Heart left ventricle (tissue), 16 donors: ENCODE results near the gene NRN1L. TPM values are rescaled to one million over a fixed set of nuclear protein-coding genes. Genes with fewer than 3 reads are reported as not detected.

Experiments
- ATAC-seq, 4 donors: fragments of 200-7000 bp; cut with Tn5 transposase; one replicate each; pipeline ENCODE4 v1.9.1; 2020 to 2022; ENCODE audit warnings: moderate library complexity in 4 of 4, mild to moderate bottlenecking in 3 of 4, moderate number of reproducible peaks in 1 of 4
- DNase-seq, 5 donors: peaks; one replicate each; pipeline ENCODE4 v3.0.0-alpha.2; 2020
- H3K27ac ChIP-seq, 12 donors: fragments of 200-600 bp; sonication (generic) in 4 of 12; one replicate each; pipeline versions ENCODE4 v1.5.0 to v1.8.0; 2016 to 2022; ENCODE audit warnings: mild to moderate bottlenecking in 2 of 12
- H3K27me3 ChIP-seq, 9 donors: fragments of 200-600 bp; sonication (generic) in 2 of 9; one replicate each; pipeline versions ENCODE4 v1.5.1 to v1.8.0; 2016 to 2022; ENCODE audit warnings: mild to moderate bottlenecking in 3 of 9
- H3K36me3 ChIP-seq, 9 donors: fragments of 200-600 bp; sonication (generic) in 2 of 9; one replicate each; pipeline versions ENCODE4 v1.5.0 to v1.8.0; 2018 to 2022; ENCODE audit warnings: mild to moderate bottlenecking in 2 of 9
- H3K4me1 ChIP-seq, 12 donors: fragments of 200-600 bp; sonication (generic) in 4 of 12; one replicate each; pipeline versions ENCODE4 v1.5.0 to v1.8.0; 2016 to 2022; ENCODE audit warnings: mild to moderate bottlenecking in 3 of 12
- H3K4me3 ChIP-seq, 12 donors: fragments of 200-600 bp; sonication (generic) in 4 of 12; one replicate each; pipeline versions ENCODE4 v1.5.0 to v1.8.0; 2017 to 2022; ENCODE audit warnings: mild to moderate bottlenecking in 9 of 12, moderate library complexity in 4 of 12
- H3K9me3 ChIP-seq, 12 donors: fragments of 200-600 bp; sonication (generic) in 4 of 12; one replicate each; pipeline versions ENCODE4 v1.5.0 to v1.8.0; 2016 to 2022; ENCODE audit warnings: mild to moderate bottlenecking in 1 of 12
- CTCF ChIP-seq, 12 donors: fragments of 200-600 bp; sonication (generic) in 4 of 12; IDR thresholded peaks; one replicate each; pipeline versions ENCODE4 v1.5.0 to v1.8.0; 2018 to 2022; ENCODE audit warnings: antibody characterized with exemption in 12 of 12, mild to moderate bottlenecking in 5 of 12
- POLR2A ChIP-seq, 2 donors: fragments of 450-650 bp; IDR thresholded peaks; one replicate each; pipeline ENCODE4 v1.6.1; 2017; ENCODE audit warnings: antibody characterized with exemption in 2 of 2, mild to moderate bottlenecking in 2 of 2, moderate library complexity in 2 of 2
- WGBS, 4 donors: extraction: QIAGEN DNeasy Blood & Tissue Kit in 2 of 4; methylation state at CpG; one replicate each; pipeline versions ENCODE4 v1.1.5 to v1.1.7; 2013 to 2018; 5-methylcytosine and 5-hydroxymethylcytosine counted together
- intact Hi-C, 10 donors: fragments of 100-400 bp; cut with DNase I; formaldehyde crosslinking; loops; one replicate each; pipeline versions ENCODE4 v1.11.1 to v1.14.2; 2022
- polyA plus RNA-seq, 2 donors: library from polyadenylated mRNA; stranded (reverse); fragments of 200-250 nt; gene quantifications; one replicate each; pipeline ENCODE4 v1.2.3, GENCODE V29; 2013
- total RNA-seq, 9 donors: library from RNA; depleted of rRNA in 2 of 9; stranded (reverse); fragments of >200 nt in 2 of 9; fragmentation: NEBNext Ultra II Directional in 3 of 9; extraction: Animal tissue kit (Norgen Biotek cat#: 25700) in 3 of 9; gene quantifications; one replicate each; pipeline versions ENCODE4 v1.1.0 to v1.2.4, GENCODE V29; 2016 to 2023
- donor health status: ischemic (EF 13 %, LVEDD 7.1; RV severe dilation, severe dysfunction).
- donor health status: healthy with polysubstance abuse.
- donor health status: DM: no; HTN: yes; CAD: no.
- donor health status: DM: no; HTN: no; CAD: no.
- donor health status: ischemic (EF 25% LVEDD 6.9; RV normal size, moderate dysfunction).
- donor health status: ischemic (EF 25% LVEDD 5.7; RV mildly dilated, moderate dysfunction).
- donor health status: healthy.
- donor health status: DM: yes; HTN: yes; CAD: no.
- donor health status: ischemic (EF 35%, LVEDD 5.7; RV mildly dilated, moderate dysfunction).
- donor health status: nonischemic (EF 11% LVEDD 7.7; RV severe dilation, severe dysfunction).
- donor health status: DM: yes; HTN: yes; CAD: no.
- donor health status: PGD.
- donor health status: ischemic (EF 29% LVEDD 5.4; RV normal size, mild dysfunction).
- donor health status: nonischemic (EF 23%, LVEDD 6.1; RV moderate dilation, normal function).

Gene NRN1L
- total and polyA plus RNA-seq, 11 donors = 0.78 to 5.8 (median 1.7) TPM; not detected in 3

- H3K4me3 ChIP-seq = no peak overlapping the region
- no peaks in the 10 kb centered on the region for H3K9me3 ChIP-seq
- ATAC-seq = no peak
- no peaks in the 10 kb centered on the region for H3K27me3 ChIP-seq
- H3K36me3 ChIP-seq = peaks cover 0 to 31% (median 17%) of the 10 kb centered on the region in 9 donors
- no peak for TF ChIP-seq POLR2A (IDR thresholded peaks at IDR 0.05)
- TF ChIP-seq CTCF (IDR thresholded peaks at IDR 0.05) = no peak
- no peak for DNase-seq
- intact Hi-C loops = loop anchor here in 2 of 10 donors (10.0 kb wide), 2 partner anchors 146 to 156 kb away; no protein-coding TSS in a partner anchor
- H3K4me1 ChIP-seq = peaks cover 5 to 29% (median 17%) of the 10 kb centered on the region in 12 donors
- H3K27ac ChIP-seq = no peak overlapping the region
- WGBS, 4 donors = 82 to 100% (median 89%) methylated on average over 3 of the region's 3 CpGs
These were observed 3.6 kb downstream of the NRN1L start for GRCh38 chr16:67888331-67888730.

DNA sequence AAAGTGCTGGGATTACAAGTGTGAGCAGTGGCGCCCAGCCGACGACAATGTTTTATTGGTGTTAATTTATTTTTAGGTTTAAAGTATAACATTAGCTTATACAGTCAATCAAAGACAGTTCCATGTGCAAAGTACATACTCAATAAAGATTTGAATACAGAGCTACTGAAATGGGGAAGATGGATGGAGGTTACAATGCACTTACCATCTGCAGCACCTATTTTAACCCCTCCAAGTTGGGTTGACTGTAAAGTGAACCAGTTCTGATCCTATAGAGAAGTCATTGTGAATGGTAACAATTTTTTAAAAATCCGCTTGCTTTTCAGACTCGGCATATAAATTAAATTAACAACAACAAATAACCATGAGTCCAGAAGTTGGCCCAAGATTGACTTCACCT lies 7.7 kb downstream of the NRN1L start:
- peak overlapping the region in 10 of 12 donors; percentile 71 to 98 (median 86) for H3K27ac ChIP-seq
- 74 to 81% (median 79%) methylated on average over 5 of the region's 5 CpGs for WGBS, 4 donors
- intact Hi-C loops = no loop called here
- no peak for ATAC-seq
- no peaks in the 10 kb centered on the region for H3K27me3 ChIP-seq
- no peak for DNase-seq
- TF ChIP-seq POLR2A (IDR thresholded peaks at IDR 0.05) (no peak), CTCF (IDR thresholded peaks at IDR 0.05) (no peak)
- H3K4me1 ChIP-seq = peaks cover 15 to 48% (median 41%) of the 10 kb centered on the region in 12 donors
- no peaks in the 10 kb centered on the region for H3K36me3 ChIP-seq
- H3K4me3 ChIP-seq = peak overlapping the region in 11 of 12 donors; percentile 68 to 99 (median 88)
- no peaks in the 10 kb centered on the region for H3K9me3 ChIP-seq

DNA sequence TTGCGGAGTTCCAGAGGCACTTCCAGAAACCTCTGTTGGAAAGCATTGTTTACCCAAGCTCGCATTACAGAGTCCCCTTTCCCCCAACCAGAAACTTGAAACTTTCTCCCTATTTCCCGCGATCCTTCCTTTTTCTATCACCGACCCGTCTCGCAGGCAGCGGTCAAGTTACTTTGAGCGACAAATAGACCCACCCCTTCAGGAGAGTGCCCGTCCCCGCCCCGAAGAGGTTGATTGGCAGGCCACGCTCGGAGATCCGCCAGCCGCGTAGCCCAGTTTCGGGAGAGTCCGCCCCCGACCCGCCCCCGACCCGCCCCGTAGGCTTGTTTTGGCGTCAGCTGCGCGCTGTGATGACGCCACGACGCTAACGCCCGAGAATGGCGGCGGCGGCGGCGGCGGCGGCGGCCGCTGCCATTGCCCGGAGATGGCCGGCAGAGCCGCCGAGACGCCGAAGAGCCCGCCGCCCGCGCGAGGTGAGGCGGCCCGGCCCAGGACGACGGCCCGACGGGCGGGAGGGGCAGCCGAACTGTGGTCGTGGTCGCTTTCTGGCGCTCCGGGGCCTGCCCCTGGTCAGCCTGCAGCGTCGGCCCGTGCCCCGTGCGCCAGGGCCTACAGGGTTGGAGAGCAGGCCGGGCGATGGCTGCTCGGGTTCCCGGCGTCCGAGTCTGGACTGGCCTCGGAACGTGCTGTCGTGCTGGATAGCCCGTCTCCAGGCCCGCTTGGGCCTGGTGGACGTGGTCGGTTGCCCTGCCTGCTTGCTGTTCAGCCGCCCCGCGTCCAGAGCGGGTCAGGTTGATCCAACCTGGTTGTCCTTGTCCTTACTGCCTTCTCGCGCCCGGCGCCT lies 8.4 kb downstream of the NRN1L start, which contains the start of gene PSKH1:
Gene PSKH1 (plus strand): TSS at position 356 of the 844 bp plus-strand sequence. CDS start 15,496 bp downstream, outside the sequence.
- ATAC-seq (peak; percentile 98 to 99 (median 98)), DNase-seq (peak; percentile 97 to 98 (median 97))
- 0 to 1% (median 1%) methylated on average over 38 to 90 of the region's 90 CpGs for WGBS, 4 donors
- Histone ChIP-seq H3K27me3 (no peaks in the 10 kb centered on the region), H3K27ac (peak within 1 kb of the TSS; percentile 91 to 98 (median 93)), H3K36me3 (no peaks in the 10 kb centered on the region), H3K4me1 (peaks cover 15 to 55% (median 48%) of the 10 kb centered on the region in 12 donors), H3K4me3 (peak within 1 kb of the TSS; percentile 68 to 99 (median 86)), H3K9me3 (no peaks in the 10 kb centered on the region)
- intact Hi-C loops = no loop called here
- TF ChIP-seq CTCF (IDR thresholded peaks at IDR 0.05) = no peak
- TF ChIP-seq POLR2A (IDR thresholded peaks at IDR 0.05) = peak; percentile 83 to 92

- no peak for TF ChIP-seq CTCF (IDR thresholded peaks at IDR 0.05)
- TF ChIP-seq POLR2A (IDR thresholded peaks at IDR 0.05) = no peak
- Histone ChIP-seq H3K36me3 (no peaks in the 10 kb centered on the region), H3K4me3 (peak overlapping the region; percentile 68 to 99 (median 86)), H3K27me3 (no peaks in the 10 kb centered on the region), H3K4me1 (peaks cover 15 to 59% (median 49%) of the 10 kb centered on the region in 12 donors), H3K27ac (peak overlapping the region; percentile 91 to 98 (median 93)), H3K9me3 (no peaks in the 10 kb centered on the region)
- WGBS, 4 donors = 20 to 36% (median 21%) methylated on average over 10 to 14 of the region's 14 CpGs
- DNase-seq (peak in 3 of 5 donors; percentile 49 to 69 (median 65)), ATAC-seq (no peak)
- intact Hi-C loops = no loop called here
These were observed 9.2 kb downstream of the NRN1L start for GRCh38 chr16:67893743-67894399.
